Omental fat pad (tissue), 4 donors: ENCODE measurements around the gene SLC6A11. TPM values are rescaled to one million over a fixed set of nuclear protein-coding genes. Genes with fewer than 3 reads are reported as not detected.

Experiments used
- ATAC-seq: fragments of 150-250 bp; one replicate; pipeline ENCODE4 v1.9.1; 2016; ENCODE audit warnings: mild to moderate bottlenecking, moderate library complexity; ENCODE audit not compliant: low FRiP score
- DNase-seq: peaks from one replicate; pipeline ENCODE4 v3.0.0-alpha.2; 2019; ENCODE audit warnings: low spot score
- CTCF ChIP-seq, 3 donors: fragments of 450-650 bp; IDR thresholded peaks; one replicate each; pipeline ENCODE4 v1.5.1; 2016 to 2017; ENCODE audit warnings: antibody characterized with exemption in 3 of 3, mild to moderate bottlenecking in 3 of 3, moderate library complexity in 2 of 3
- total RNA-seq, 4 donors: library from RNA; depleted of rRNA; stranded (reverse); fragments of >200 nt; gene quantifications; one replicate each; pipeline ENCODE4 v1.1.0, GENCODE V29; 2016

Gene SLC6A11
- total RNA-seq, 4 donors from 2014 or later, result 0.09 TPM; not detected in 3

DNA sequence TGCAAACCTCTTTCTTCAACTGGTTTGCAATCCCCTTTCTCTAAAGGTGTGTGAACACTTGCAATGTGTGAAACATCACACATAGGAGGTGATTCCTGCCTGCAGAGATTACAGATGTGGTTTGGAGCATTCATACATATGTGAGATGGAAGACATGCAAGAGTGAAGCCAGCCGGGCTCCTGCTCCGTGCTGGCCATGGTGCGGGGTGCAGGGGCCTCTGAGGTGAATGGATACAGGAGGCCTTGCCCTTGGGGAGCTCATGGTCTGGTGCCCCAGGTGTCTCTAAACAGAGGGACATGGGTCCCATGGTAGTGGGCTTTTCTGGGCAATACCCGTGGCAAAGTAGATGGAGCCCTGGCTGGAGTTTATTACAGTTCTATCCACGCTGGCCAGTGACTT lies 6.0 kb downstream of the SLC6A11 start:
- ATAC-seq (no peak), DNase-seq (no peak)
- no peak for TF ChIP-seq CTCF (IDR thresholded peaks at IDR 0.05)

DNA sequence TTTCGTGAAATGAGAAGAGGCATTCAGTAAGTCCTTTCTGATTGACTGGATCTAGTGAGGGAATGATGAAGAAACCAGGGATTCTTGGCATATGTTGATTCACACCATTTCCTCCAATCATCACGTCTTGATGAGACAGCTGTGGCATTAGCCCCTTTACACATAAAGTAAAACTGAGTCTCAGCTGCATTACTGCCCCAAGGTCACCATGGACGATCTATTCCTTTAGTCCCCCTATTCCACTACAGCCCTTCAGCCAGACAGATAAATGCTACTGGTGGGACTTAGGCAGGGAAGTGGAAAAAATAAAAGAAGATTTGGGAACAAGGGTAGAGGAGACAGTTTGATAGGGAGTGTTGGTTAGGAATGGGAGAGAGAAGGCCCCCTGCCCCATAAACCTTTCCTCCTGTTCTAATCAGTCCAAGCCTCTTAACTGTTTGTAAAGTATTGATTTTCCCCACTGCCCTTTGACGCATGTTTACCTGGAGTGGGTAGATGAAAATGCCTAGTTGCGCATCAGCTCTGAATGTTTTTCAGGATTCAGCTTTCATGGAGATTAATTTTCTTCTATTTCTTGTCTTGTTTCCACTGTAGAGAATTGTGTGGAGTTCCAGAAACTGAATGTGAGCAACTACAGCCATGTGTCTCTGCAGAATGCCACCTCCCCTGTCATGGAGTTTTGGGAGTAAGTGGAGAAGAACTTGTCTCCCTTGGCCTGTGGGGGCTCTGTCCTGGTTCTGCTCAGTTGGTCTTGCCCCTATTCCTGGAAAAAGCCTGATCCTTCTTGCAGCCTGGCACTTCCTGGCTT lies 6.9 kb downstream of the SLC6A11 start:
- no peak for DNase-seq
- TF ChIP-seq CTCF (IDR thresholded peaks at IDR 0.05), result no peak
- ATAC-seq, result no peak

DNA sequence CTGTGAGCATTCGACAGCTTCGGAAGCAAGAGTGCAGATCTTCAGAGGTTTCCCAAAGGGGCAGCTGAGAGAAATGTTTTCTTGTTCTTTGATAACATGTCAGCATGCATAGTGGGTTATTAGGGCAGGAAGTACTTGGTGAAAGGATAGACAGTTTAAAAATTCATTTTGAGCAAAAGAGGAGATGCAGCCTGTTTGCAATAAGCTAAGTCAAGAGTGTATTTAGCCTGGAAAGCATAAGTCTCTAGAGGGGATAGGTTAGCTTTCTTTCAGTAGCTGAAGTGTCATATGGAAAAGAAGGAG lies 7.4 kb downstream of the SLC6A11 start:
- no peak for DNase-seq
- no peak for ATAC-seq
- TF ChIP-seq CTCF (IDR thresholded peaks at IDR 0.05), result no peak

DNA sequence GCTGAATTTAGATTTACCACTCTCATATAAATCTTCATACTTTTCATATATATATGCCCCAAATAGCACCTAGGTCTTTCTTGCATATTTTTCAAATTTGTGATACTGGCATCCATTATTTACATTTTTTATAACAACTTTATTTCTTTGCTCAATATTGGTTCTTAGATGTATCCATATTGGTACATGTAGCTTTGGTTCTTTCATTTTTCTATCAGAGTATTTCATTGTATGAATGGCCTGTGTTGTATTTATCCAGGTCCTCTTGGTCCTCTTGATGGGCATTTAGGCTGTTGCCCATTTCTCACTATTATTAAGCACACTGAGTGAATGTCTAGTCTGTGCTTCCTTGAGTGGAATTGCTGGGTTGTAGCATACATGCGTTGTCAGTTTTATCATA lies 8.4 kb downstream of the SLC6A11 start:
- ATAC-seq, result no peak

DNA sequence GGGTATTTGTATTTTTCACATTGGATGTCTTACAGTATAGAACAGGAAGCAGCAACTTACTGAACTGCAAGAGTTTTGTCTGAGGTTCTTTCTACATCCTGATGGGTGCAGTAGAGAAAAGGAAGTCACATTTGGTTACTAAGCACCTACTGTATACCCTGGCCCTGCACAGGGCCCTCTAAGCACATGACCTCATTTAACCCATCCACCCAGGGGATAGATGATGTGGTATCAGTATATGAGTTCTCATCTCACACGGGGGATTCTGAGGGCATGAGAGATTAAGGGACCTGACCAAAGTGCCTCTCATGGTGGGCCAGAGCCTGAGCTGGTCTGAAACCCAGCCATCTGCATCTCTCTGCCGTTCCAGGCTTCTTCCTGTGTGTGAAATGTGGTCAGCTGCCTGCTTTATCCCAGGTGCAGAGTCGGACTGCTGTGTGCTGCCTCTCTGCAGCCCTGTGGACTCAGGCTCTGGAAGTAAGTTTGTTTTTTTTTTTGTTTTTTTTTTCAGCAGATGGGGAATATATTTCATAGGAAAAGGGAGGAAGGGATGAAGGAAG lies 17.9 kb downstream of the SLC6A11 start:
- no peak for ATAC-seq
- no peak for DNase-seq
- no peak for TF ChIP-seq CTCF (IDR thresholded peaks at IDR 0.05)

More for the DNA sequence above, 8.4 kb downstream of the SLC6A11 start:
- no peak for DNase-seq
- no peak for TF ChIP-seq CTCF (IDR thresholded peaks at IDR 0.05)

GRCh38 chr3:10834951-10835350 lies 18.9 kb downstream of the SLC6A11 start:
- no peak for DNase-seq
- no peak for ATAC-seq
- no peak for TF ChIP-seq CTCF (IDR thresholded peaks at IDR 0.05)

GRCh38 chr3:10835406-10835805 lies 19.4 kb downstream of the SLC6A11 start:
- ATAC-seq (no peak), DNase-seq (no peak)
- no peak for TF ChIP-seq CTCF (IDR thresholded peaks at IDR 0.05)
